OCI-LY7 (cell line): Measurements from ENCODE around the gene ASCC2. TPM values are rescaled to one million over a fixed set of nuclear protein-coding genes. Genes with fewer than 3 reads are reported as not detected.

Experiments used
- BruUV-seq: library from RNA; stranded (reverse); fragments of 400-500 nt; replicated peaks from 2 replicates; lab custom pipeline; 2021; lab: Mats Ljungman, UMichigan
- CTCF ChIA-PET: fragments of 300-600 bp; sonication (Branson Sonifier 250); formaldehyde crosslinking; loops from one replicate; lab custom pipeline; 2022; ENCODE audit warnings: antibody characterized with exemption; ENCODE audit not compliant: unreplicated experiment; lab: Charles Lee
- POLR2A ChIA-PET: fragments of 300-600 bp; sonication (Branson Sonifier 250); formaldehyde crosslinking; loops from one replicate; lab custom pipeline; 2022; ENCODE audit warnings: antibody characterized with exemption; lab: Charles Lee
- DNase-seq: peaks from one replicate; pipeline ENCODE4 v3.0.0-alpha.2; 2015; ENCODE audit warnings: low spot score
- H2AFZ ChIP-seq: fragments of 200-600 bp; sonication (generic), shearing (Covaris generic); 2 replicates; pipeline ENCODE4 v1.6.1; 2014; ENCODE audit warnings: mild to moderate bottlenecking, antibody characterized with exemption, low read length, moderate library complexity
- H3K27ac ChIP-seq: fragments of 200-600 bp; sonication (generic); 2 replicates; pipeline ENCODE4 v1.5.1; 2014; ENCODE audit warnings: mixed run types, low read depth, mild to moderate bottlenecking, moderate library complexity, low read length, inconsistent platforms; ENCODE audit not compliant: poor library complexity, severe bottlenecking
- H3K36me3 ChIP-seq: fragments of 200-600 bp; sonication (generic); 2 replicates; pipeline ENCODE4 v1.6.1; 2014; ENCODE audit warnings: mild to moderate bottlenecking, antibody characterized with exemption, low read length, moderate library complexity, mixed read lengths; ENCODE audit not compliant: insufficient read depth
- H3K4me1 ChIP-seq: fragments of 200-600 bp; sonication (generic); 2 replicates; pipeline ENCODE4 v1.5.1; 2014; ENCODE audit warnings: mild to moderate bottlenecking, low read length; ENCODE audit not compliant: insufficient read depth, poor library complexity, severe bottlenecking
- H3K4me2 ChIP-seq: fragments of 200-600 bp; sonication (generic); 2 replicates; pipeline ENCODE4 v1.6.1; 2014; ENCODE audit warnings: mild to moderate bottlenecking, low read length
- H3K4me3 ChIP-seq: fragments of 200-600 bp; sonication (generic); 2 replicates; pipeline ENCODE4 v1.5.1; 2014; ENCODE audit warnings: mild to moderate bottlenecking, low read depth, low read length; ENCODE audit not compliant: poor library complexity, severe bottlenecking
- H3K79me2 ChIP-seq: fragments of 200-600 bp; sonication (generic); 2 replicates; pipeline ENCODE4 v1.6.1; 2016; ENCODE audit warnings: low read depth, mild to moderate bottlenecking, low read length, moderate library complexity, mixed read lengths; ENCODE audit not compliant: insufficient read depth
- H3K9me2 ChIP-seq: fragments of 200-600 bp; sonication (generic); 2 replicates; pipeline ENCODE4 v1.6.1; 2016; ENCODE audit warnings: mild to moderate bottlenecking, low read length, mixed read lengths; ENCODE audit not compliant: insufficient read depth
- H3K9me3 ChIP-seq: fragments of 200-600 bp; sonication (generic); 2 replicates; pipeline ENCODE4 v1.6.1; 2014; ENCODE audit warnings: mild to moderate bottlenecking, mixed run types, low read length, mixed read lengths
- H4K20me1 ChIP-seq: fragments of 200-600 bp; sonication (generic); 2 replicates; pipeline ENCODE4 v1.6.1; 2014; ENCODE audit warnings: mild to moderate bottlenecking, antibody characterized with exemption, low read length, moderate library complexity, mixed read lengths; ENCODE audit not compliant: insufficient read depth
- CTCF ChIP-seq: fragments of 200-600 bp; sonication (generic); conservative IDR thresholded peaks from 2 replicates; pipeline ENCODE4 v1.5.1; 2014; ENCODE audit warnings: mild to moderate bottlenecking, antibody characterized with exemption, low read length, moderate library complexity, mixed read lengths
- EZH2phosphoT487 ChIP-seq: fragments of 200-600 bp; sonication (generic); IDR thresholded peaks from 2 replicates; pipeline ENCODE4 v1.6.1; 2018; ENCODE audit warnings: low read depth, borderline replicate concordance, mild to moderate bottlenecking, mixed run types, antibody characterized with exemption, low read length, moderate library complexity, mixed read lengths
- intact Hi-C: fragments of 100-400 bp; cut with micrococcal nuclease; formaldehyde crosslinking; loops from one replicate; pipeline ENCODE4 v1.10.0; 2022; ENCODE audit not compliant: unreplicated experiment
- total RNA-seq, 2 experiments: library from RNA; depleted of rRNA in 1 of 2; stranded (reverse); fragments of >200 nt in 1 of 2; shearing (Covaris generic) in 1 of 2; gene quantifications; 2 replicates each; pipeline ENCODE4 v1.2.3, GENCODE V29; 2014 to 2022

ASCC2 gene
- total RNA-seq, 2 experiments from 2014 or later: 40.2 to 68.8 TPM

GRCh38 chr22:29883045-29883774 lies 45.1 kb upstream of the ASCC2 start, which contains the start of gene MTMR3:
MTMR3 (plus strand) TSS chr22:29883174; CDS start chr22:29971060, 87,886 bp downstream.
- Histone ChIP-seq H3K9me3 (no peaks in the 10 kb centered on the region), H3K4me2 (peak within 1 kb of the TSS; percentile 83), H4K20me1 (no peaks in the 10 kb centered on the region), H3K4me1 (peaks cover 5% of the 10 kb centered on the region), H3K4me3 (peak within 1 kb of the TSS; percentile 98), H3K27ac (peak within 1 kb of the TSS; percentile 52), H3K9me2 (no peaks in the 10 kb centered on the region), H3K79me2 (peaks cover 16% of the 10 kb centered on the region; the same call in 1 of the 2 replicates), H3K36me3 (no peaks in the 10 kb centered on the region), H2AFZ (peak within 1 kb of the TSS; percentile 90)
- CTCF ChIA-PET: no interaction called here
- intact Hi-C loops: loop anchor here (2.0 to 5.0 kb wide), 2 partner anchors 44 to 116 kb away; partner anchors contain the start of genes ASCC2, UQCR10 and ZMAT5
- POLR2A ChIA-PET: no interaction called here
- BruUV-seq: no TSS peak
- peak; percentile 91 for DNase-seq
- peak; percentile 66 for TF ChIP-seq CTCF
- TF ChIP-seq EZH2phosphoT487: no peak

- Histone ChIP-seq H3K27ac (no peak overlapping the region), H3K79me2 (peaks cover 16% of the 10 kb centered on the region; the same call in 1 of the 2 replicates), H3K9me2 (no peaks in the 10 kb centered on the region), H3K4me3 (peak overlapping the region; percentile 98), H3K4me1 (peaks cover 5% of the 10 kb centered on the region), H4K20me1 (no peaks in the 10 kb centered on the region), H3K4me2 (peak overlapping the region; percentile 50), H3K36me3 (no peaks in the 10 kb centered on the region), H2AFZ (no peak overlapping the region; the same call in 1 of the 2 replicates), H3K9me3 (no peaks in the 10 kb centered on the region)
- CTCF ChIA-PET: no interaction called here
- TF ChIP-seq CTCF: no peak
- TF ChIP-seq EZH2phosphoT487: no peak
- no peak for DNase-seq
- intact Hi-C loops: loop anchor here (2.0 to 5.0 kb wide), 2 partner anchors 44 to 115 kb away; partner anchors contain the start of genes ASCC2, UQCR10 and ZMAT5
- BruUV-seq: no TSS peak
- POLR2A ChIA-PET: interaction anchor here (0.7 kb wide), 2 partner anchors 40 to 138 kb away, joined by 4 to 5 read pairs; no protein-coding TSS in a partner anchor
Observed at GRCh38 chr22:29882716-29883044, 44.6 kb upstream of the ASCC2 start.

- POLR2A ChIA-PET: no interaction called here
- BruUV-seq: no TSS peak
- H3K4me3 ChIP-seq: no peak overlapping the region
- H3K36me3 ChIP-seq: no peaks in the 10 kb centered on the region
- no peak overlapping the region for H3K27ac ChIP-seq
- H2AFZ ChIP-seq: no peak overlapping the region
- H3K9me2 ChIP-seq: no peaks in the 10 kb centered on the region
- DNase-seq: peak; percentile 4
- no peaks in the 10 kb centered on the region for H4K20me1 ChIP-seq
- no peak overlapping the region for H3K4me2 ChIP-seq
- peaks cover 12% of the 10 kb centered on the region; the same call in 1 of the 2 replicates for H3K79me2 ChIP-seq
- TF ChIP-seq CTCF (no peak), EZH2phosphoT487 (no peak)
- CTCF ChIA-PET: no interaction called here
- peaks cover 5% of the 10 kb centered on the region for H3K4me1 ChIP-seq
- intact Hi-C loops: loop anchor here (5.0 kb wide), 1 partner anchor 112 kb away; the partner anchor contains the start of genes UQCR10 and ZMAT5
- H3K9me3 ChIP-seq: no peaks in the 10 kb centered on the region
Observed at GRCh38 chr22:29879753-29880152, 41.7 kb upstream of the ASCC2 start.
